ENCODE measurements around the gene TYW5. TPM values are rescaled to one million over a fixed set of nuclear protein-coding genes. Genes with fewer than 3 reads are reported as not detected.

The TYW5 gene
- total and polyA plus RNA-seq, 12 donors: 4.6 to 16.9 (median 7.9) TPM

DNA sequence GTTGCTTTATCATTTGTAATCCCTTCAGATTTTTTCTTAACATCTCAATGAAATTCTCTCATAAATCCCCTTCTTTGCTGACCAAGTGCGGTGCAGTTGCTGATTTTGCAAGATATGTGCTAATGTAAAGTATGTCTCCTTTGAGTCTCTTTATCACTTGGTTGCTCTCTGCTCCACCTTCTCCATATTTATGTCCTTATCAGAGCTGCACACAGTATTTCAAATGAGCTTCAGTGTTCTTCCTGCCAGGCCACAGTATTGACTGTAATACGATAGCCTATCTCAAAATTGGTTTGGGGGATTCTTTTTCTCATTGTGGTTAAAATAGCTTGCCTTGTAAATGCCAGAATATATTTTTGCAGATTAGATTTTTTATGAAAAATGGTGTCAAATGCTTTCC, 32.3 kb upstream of the TYW5 start:
- Histone ChIP-seq H3K27me3 (no peaks in the 10 kb centered on the region), H3K27ac (no peak overlapping the region), H3K36me3 (replicated peaks in 1 of 2) (no peaks in the 10 kb centered on the region), H3K4me3 (no peak overlapping the region), H3K4me1 (replicated peaks in 1 of 2) (no peaks in the 10 kb centered on the region), H3K9me3 (replicated peaks in 1 of 3) (no peaks in the 10 kb centered on the region)
- no peak for DNase-seq
- no peak for TF ChIP-seq POLR2A (IDR thresholded peaks at IDR 0.05)
- TF ChIP-seq, protein P1, sequence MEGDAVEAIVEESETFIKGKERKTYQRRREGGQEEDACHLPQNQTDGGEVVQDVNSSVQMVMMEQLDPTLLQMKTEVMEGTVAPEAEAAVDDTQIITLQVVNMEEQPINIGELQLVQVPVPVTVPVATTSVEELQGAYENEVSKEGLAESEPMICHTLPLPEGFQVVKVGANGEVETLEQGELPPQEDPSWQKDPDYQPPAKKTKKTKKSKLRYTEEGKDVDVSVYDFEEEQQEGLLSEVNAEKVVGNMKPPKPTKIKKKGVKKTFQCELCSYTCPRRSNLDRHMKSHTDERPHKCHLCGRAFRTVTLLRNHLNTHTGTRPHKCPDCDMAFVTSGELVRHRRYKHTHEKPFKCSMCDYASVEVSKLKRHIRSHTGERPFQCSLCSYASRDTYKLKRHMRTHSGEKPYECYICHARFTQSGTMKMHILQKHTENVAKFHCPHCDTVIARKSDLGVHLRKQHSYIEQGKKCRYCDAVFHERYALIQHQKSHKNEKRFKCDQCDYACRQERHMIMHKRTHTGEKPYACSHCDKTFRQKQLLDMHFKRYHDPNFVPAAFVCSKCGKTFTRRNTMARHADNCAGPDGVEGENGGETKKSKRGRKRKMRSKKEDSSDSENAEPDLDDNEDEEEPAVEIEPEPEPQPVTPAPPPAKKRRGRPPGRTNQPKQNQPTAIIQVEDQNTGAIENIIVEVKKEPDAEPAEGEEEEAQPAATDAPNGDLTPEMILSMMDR (IDR thresholded peaks at IDR 0.05): no peak
- intact Hi-C loops (cut with DNase I): loop anchor here (5.0 to 10.0 kb wide), 2 partner anchors 317 to 485 kb away; partner anchors contain the start of gene SPATS2L (in 2 of the 2)
- WGBS, 4 donors: 75 to 81% (median 78%) methylated on average over 2 of the region's 2 CpGs

DNA sequence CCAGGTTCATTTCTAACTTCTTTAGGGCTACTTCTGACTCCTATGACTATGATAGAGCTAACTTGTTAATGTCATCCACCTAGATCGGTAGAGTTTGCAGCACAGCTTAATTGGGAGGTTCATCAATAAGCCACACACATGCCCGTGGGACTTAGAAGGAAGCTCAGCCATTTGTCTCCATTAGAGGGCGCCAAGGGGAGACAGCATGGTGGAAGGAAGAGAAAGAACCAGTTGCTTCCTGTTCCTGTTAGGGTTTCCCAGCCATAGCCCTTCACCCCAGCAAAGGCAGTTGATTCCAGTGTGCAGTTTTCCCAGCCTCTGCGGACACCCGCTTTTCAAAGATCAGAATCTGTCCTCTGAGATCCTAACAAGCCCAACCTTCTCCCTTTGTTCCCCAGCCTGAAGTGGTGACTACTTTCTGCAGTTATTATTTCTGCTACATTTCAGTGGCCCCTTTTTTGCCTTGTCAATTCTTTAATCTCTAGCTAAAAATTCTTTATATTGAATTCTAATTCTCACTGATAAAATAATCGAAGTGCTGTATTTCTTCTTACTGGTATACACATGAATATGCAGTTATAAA, 30.4 kb upstream of the TYW5 start:
- intact Hi-C loops (cut with DNase I): loop anchor here (5.0 to 10.0 kb wide), 2 partner anchors 319 to 487 kb away; partner anchors contain the start of gene SPATS2L (in 2 of the 2)
- Histone ChIP-seq H3K27me3 (no peaks in the 10 kb centered on the region), H3K4me1 (replicated peaks in 1 of 2) (no peaks in the 10 kb centered on the region), H3K36me3 (replicated peaks in 1 of 2) (no peaks in the 10 kb centered on the region), H3K9me3 (replicated peaks in 1 of 3) (no peaks in the 10 kb centered on the region), H3K27ac (no peak overlapping the region), H3K4me3 (no peak overlapping the region)
- WGBS, 4 donors: 58 to 68% (median 61%) methylated on average over 6 of the region's 6 CpGs
- peak; percentile 67 to 84 (median 71) for DNase-seq
- TF ChIP-seq POLR2A (IDR thresholded peaks at IDR 0.05): no peak
- TF ChIP-seq, protein P1 (IDR thresholded peaks at IDR 0.05): peak; percentile 48 to 65 (median 57)

DNA sequence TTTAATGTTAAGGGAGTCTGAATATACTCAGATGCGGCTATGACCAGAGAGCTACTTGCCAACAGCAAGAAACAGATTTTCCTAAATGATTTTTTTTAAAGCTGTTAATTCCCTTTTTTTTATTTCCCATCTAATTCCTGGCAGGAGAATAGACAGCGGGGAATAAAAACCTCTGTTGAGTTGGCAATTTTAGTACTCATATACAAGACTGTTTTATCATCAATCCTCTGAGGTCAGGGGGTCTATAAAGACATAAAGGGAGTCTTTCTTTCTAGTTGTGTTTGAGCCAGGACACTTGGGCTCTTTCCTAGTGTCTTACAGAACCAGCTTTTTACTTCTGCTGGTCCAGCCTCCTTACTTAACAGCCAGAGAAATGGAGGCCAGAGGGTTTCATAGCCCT, 29.5 kb upstream of the TYW5 start:
- no peak for DNase-seq
- Histone ChIP-seq H3K27ac (no peak overlapping the region), H3K9me3 (replicated peaks in 1 of 3) (no peaks in the 10 kb centered on the region), H3K36me3 (replicated peaks in 1 of 2) (no peaks in the 10 kb centered on the region), H3K27me3 (no peaks in the 10 kb centered on the region), H3K4me1 (replicated peaks in 1 of 2) (peaks cover 0 to 2% of the 10 kb centered on the region in 2 donors), H3K4me3 (no peak overlapping the region)
- intact Hi-C loops (cut with DNase I): loop anchor here (5.0 to 10.0 kb wide), 3 partner anchors 320 to 493 kb away; partner anchors contain the start of gene SPATS2L (in 2 of the 2)
- no peak for TF ChIP-seq POLR2A (IDR thresholded peaks at IDR 0.05)
- TF ChIP-seq, protein P1 (IDR thresholded peaks at IDR 0.05): no peak
- WGBS, 4 donors: 84 to 90% (median 87%) methylated on average over 2 of the region's 2 CpGs

DNA sequence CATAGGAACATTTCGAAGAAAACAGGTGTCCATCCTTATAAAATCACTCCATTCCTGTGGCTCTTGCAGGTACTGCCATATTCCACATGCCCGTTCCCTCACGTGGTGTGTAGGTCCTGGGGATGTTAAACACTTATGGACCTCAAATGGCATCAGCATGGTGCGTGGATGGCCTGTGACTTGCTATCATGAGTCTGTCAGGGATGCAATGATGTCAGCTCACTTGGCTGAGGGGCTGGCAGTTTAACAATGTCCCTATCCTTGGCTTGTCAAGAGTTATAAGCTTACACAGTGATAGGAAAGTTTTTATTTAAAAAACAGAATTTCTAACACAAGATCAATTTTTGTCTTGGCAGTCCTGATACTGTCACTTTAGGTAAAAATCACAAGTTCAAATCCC, 28.9 kb upstream of the TYW5 start:
- TF ChIP-seq, protein P1 (IDR thresholded peaks at IDR 0.05): no peak
- TF ChIP-seq POLR2A (IDR thresholded peaks at IDR 0.05): no peak
- WGBS, 4 donors: 69 to 77% (median 72%) methylated on average over 4 of the region's 4 CpGs
- Histone ChIP-seq H3K9me3 (replicated peaks in 1 of 3) (no peaks in the 10 kb centered on the region), H3K4me3 (no peak overlapping the region), H3K27ac (no peak overlapping the region), H3K27me3 (no peaks in the 10 kb centered on the region), H3K4me1 (replicated peaks in 1 of 2) (peaks cover 0 to 8% of the 10 kb centered on the region in 2 donors), H3K36me3 (replicated peaks in 1 of 2) (no peaks in the 10 kb centered on the region)
- no peak for DNase-seq
- intact Hi-C loops (cut with DNase I): loop anchor here (5.0 to 10.0 kb wide), 2 partner anchors 321 to 493 kb away; partner anchors contain the start of gene SPATS2L (in 2 of the 2)
